A673 (cell line): Measurements from ENCODE around the gene TMEM18. TPM values are rescaled to one million over a fixed set of nuclear protein-coding genes. Genes with fewer than 3 reads are reported as not detected.

ENCODE experiments used
- BruUV-seq: library from RNA; stranded (reverse); fragments of 400-500 nt; replicated peaks from 2 replicates; lab custom pipeline; 2021; lab: Mats Ljungman, UMichigan
- CTCF ChIA-PET: fragments of 300-600 bp; sonication (Branson Sonifier 250); formaldehyde crosslinking; loops from one replicate; lab custom pipeline; 2022; ENCODE audit warnings: antibody characterized with exemption; lab: Charles Lee
- POLR2A ChIA-PET: fragments of 300-600 bp; sonication (Branson Sonifier 250); formaldehyde crosslinking; loops from one replicate; lab custom pipeline; 2022; ENCODE audit warnings: antibody characterized with exemption; ENCODE audit not compliant: low non-redundant PET; lab: Charles Lee
- DNase-seq: peaks from one replicate; pipeline ENCODE4 v3.0.0-alpha.2; 2015; ENCODE audit warnings: low spot score
- H3K27ac ChIP-seq: fragments of 200-600 bp; sonication (generic); 2 replicates; pipeline ENCODE4 v1.5.1; 2016; ENCODE audit warnings: mixed run types, low read depth, mild to moderate bottlenecking, mixed read lengths, antibody characterized with exemption, low read length; ENCODE audit not compliant: poor library complexity, severe bottlenecking
- H3K27me3 ChIP-seq: fragments of 200-600 bp; sonication (generic); replicated peaks from 2 replicates; pipeline ENCODE4 v1.6.1; 2017; ENCODE audit warnings: mixed run types, low read depth, mild to moderate bottlenecking, mixed read lengths, antibody characterized with exemption, low read length; ENCODE audit not compliant: insufficient read depth, poor library complexity
- H3K36me3 ChIP-seq: fragments of 200-600 bp; sonication (generic); 2 replicates; pipeline ENCODE4 v1.6.1; 2016; ENCODE audit warnings: mixed run types, mild to moderate bottlenecking, mixed read lengths, antibody characterized with exemption, low read length; ENCODE audit not compliant: insufficient read depth, poor library complexity, severe bottlenecking
- H3K4me1 ChIP-seq: fragments of 200-600 bp; sonication (generic); 2 replicates; pipeline ENCODE4 v1.6.1; 2017; ENCODE audit warnings: mixed run types, mild to moderate bottlenecking, mixed read lengths, antibody characterized with exemption, low read length; ENCODE audit not compliant: insufficient read depth, poor library complexity, severe bottlenecking
- H3K4me3 ChIP-seq: fragments of 200-600 bp; sonication (generic); 2 replicates; pipeline ENCODE4 v1.5.1; 2016; ENCODE audit warnings: low read depth, mixed run types, mild to moderate bottlenecking, mixed read lengths, low read length; ENCODE audit not compliant: poor library complexity, severe bottlenecking
- H3K9me3 ChIP-seq: fragments of 200-600 bp; sonication (generic); 2 replicates; pipeline ENCODE4 v1.6.1; 2016; ENCODE audit warnings: mixed run types, low read depth, mild to moderate bottlenecking, mixed read lengths, antibody characterized with exemption, low read length; ENCODE audit not compliant: poor library complexity, severe bottlenecking
- CTCF ChIP-seq: fragments of 300-800, 200-600 bp; sonication (generic); conservative IDR thresholded peaks from 2 replicates; pipeline ENCODE4 v1.5.1; 2017; ENCODE audit warnings: low read depth, mild to moderate bottlenecking, antibody characterized with exemption, low read length, moderate library complexity, mixed read lengths
- EZH2 ChIP-seq: fragments of 200-600 bp; sonication (generic); IDR thresholded peaks from 2 replicates; pipeline ENCODE4 v1.6.1; 2017; ENCODE audit warnings: borderline replicate concordance, low read depth, mild to moderate bottlenecking, mixed read lengths, antibody characterized with exemption, low read length; ENCODE audit not compliant: poor library complexity, severe bottlenecking
- intact Hi-C: fragments of 100-400 bp; cut with micrococcal nuclease; formaldehyde crosslinking; loops from one replicate; pipeline ENCODE4 v1.10.0; 2022; ENCODE audit not compliant: unreplicated experiment
- total RNA-seq: library from RNA; stranded (reverse); gene quantifications from 2 replicates; pipeline ENCODE4 v1.2.3, GENCODE V29; 2021

TMEM18 gene
- total RNA-seq, 1 experiment from 2014 or later, result 29.0 TPM

- TF ChIP-seq CTCF (no peak), EZH2 (no peak)
- BruUV-seq, result no TSS peak
- no peaks in the 10 kb centered on the region for H3K9me3 ChIP-seq
- ChIA-PET POLR2A (no interaction called here), CTCF (no interaction called here)
- no peak for DNase-seq
- no peak overlapping the region for H3K27ac ChIP-seq
- no peaks in the 10 kb centered on the region for H3K36me3 ChIP-seq
- no peak overlapping the region for H3K4me3 ChIP-seq
- intact Hi-C loops, result no loop called here
- no peaks in the 10 kb centered on the region for H3K4me1 ChIP-seq
- H3K27me3 ChIP-seq, result peaks cover 1% of the 10 kb centered on the region
Observed at GRCh38 chr2:651951-652373, 25.2 kb downstream of the TMEM18 start.

- H3K27me3 ChIP-seq, result peaks cover 13% of the 10 kb centered on the region
- CTCF ChIA-PET, result no interaction called here
- H3K9me3 ChIP-seq, result no peaks in the 10 kb centered on the region
- POLR2A ChIA-PET, result no interaction called here
- BruUV-seq, result no TSS peak
- H3K27ac ChIP-seq, result no peak overlapping the region
- intact Hi-C loops, result no loop called here
- H3K36me3 ChIP-seq, result no peaks in the 10 kb centered on the region
- TF ChIP-seq CTCF (no peak), EZH2 (no peak)
- DNase-seq, result no peak
- no peak overlapping the region for H3K4me3 ChIP-seq
- no peaks in the 10 kb centered on the region for H3K4me1 ChIP-seq
Observed at GRCh38 chr2:650343-651310, 26.6 kb downstream of the TMEM18 start.

- ChIA-PET POLR2A (no interaction called here), CTCF (no interaction called here)
Observed at GRCh38 chr2:649426-650342, 27.5 kb downstream of the TMEM18 start.

More at GRCh38 chr2:649426-650342, 27.5 kb downstream of the TMEM18 start:
- H3K9me3 ChIP-seq, result no peaks in the 10 kb centered on the region
- H3K27ac ChIP-seq, result no peak overlapping the region
- no peak for DNase-seq
- TF ChIP-seq EZH2, result no peak
- no peak for TF ChIP-seq CTCF
- H3K36me3 ChIP-seq, result no peaks in the 10 kb centered on the region
- H3K27me3 ChIP-seq, result peaks cover 22% of the 10 kb centered on the region
- H3K4me3 ChIP-seq, result no peak overlapping the region
- no peaks in the 10 kb centered on the region for H3K4me1 ChIP-seq
- BruUV-seq, result no TSS peak
- intact Hi-C loops, result no loop called here
